HEK293 (cell line): ENCODE results near the gene RUNX1.

Experiments
- CTCF ChIA-PET: fragments of 350-600 bp; formaldehyde crosslinking; extraction: SDS; loops from one replicate; lab custom pipeline; 2021; ENCODE audit warnings: antibody characterized with exemption; lab: Yijun Ruan, JAX
- POLR2A ChIA-PET: fragments of 300-600 bp; formaldehyde crosslinking; extraction: SDS; loops from one replicate; lab custom pipeline; 2020; ENCODE audit warnings: antibody characterized with exemption, inconsistent platforms; lab: Yijun Ruan, JAX
- H3K27ac ChIP-seq: fragments of 200-500 bp; sonication (Bioruptor generic); 2 replicates; pipeline ENCODE4 v1.5.1; 2014; ENCODE audit warnings: low read depth, low read length, control low read depth, inconsistent platforms; ENCODE audit errors: extremely low read depth
- H3K36me3 ChIP-seq, 2 experiments: fragments of 200-500 bp in 1 of 2; sonication (Bioruptor generic) in 1 of 2; 1 replicate in 1 of 2; 2 replicates in 1 of 2; pipeline ENCODE4 v1.5.1; 2014 to 2017; ENCODE audit warnings: inconsistent platforms in 2 of 2, low read length in 2 of 2; ENCODE audit not compliant: control insufficient read depth in 2 of 2, insufficient read depth in 1 of 2
- H3K4me1 ChIP-seq: fragments of 200-500 bp; sonication (Bioruptor generic); 2 replicates; pipeline ENCODE4 v1.5.1; 2014; ENCODE audit warnings: mild to moderate bottlenecking, low read length, inconsistent platforms; ENCODE audit not compliant: control insufficient read depth, insufficient read depth
- H3K4me3 ChIP-seq: 2 replicates; pipeline ENCODE4 v1.5.1; 2011; ENCODE audit warnings: low read depth, mild to moderate bottlenecking, control low read depth, low read length, moderate library complexity
- H3K9me3 ChIP-seq: fragments of 200-500 bp; sonication (Bioruptor generic); 2 replicates; pipeline ENCODE4 v1.5.1; 2014; ENCODE audit warnings: low read depth, low read length, inconsistent platforms; ENCODE audit not compliant: control insufficient read depth, insufficient read depth
- GLI2 ChIP-seq: fragments of 450-650 bp; formaldehyde crosslinking; IDR thresholded peaks from 2 replicates; pipeline ENCODE4; 2017; ENCODE audit warnings: missing biosample characterization, missing genetic modification characterization, low read depth, borderline replicate concordance
- GLI4 ChIP-seq: fragments of 450-650 bp; formaldehyde crosslinking; IDR thresholded peaks from 2 replicates; pipeline ENCODE4 v1.5.1; 2016; ENCODE audit warnings: missing biosample characterization, missing genetic modification characterization
- YY1 ChIP-seq: fragments of 450-650 bp; formaldehyde crosslinking; IDR thresholded peaks from 2 replicates; pipeline ENCODE4 v1.5.1; 2018; ENCODE audit warnings: missing biosample characterization, missing genetic modification characterization
- ZBTB1 ChIP-seq: fragments of 450-650 bp; formaldehyde crosslinking; IDR thresholded peaks from 2 replicates; pipeline ENCODE4 v1.5.1; 2016; ENCODE audit warnings: missing biosample characterization, missing genetic modification characterization
- ZNF146 ChIP-seq: fragments of 450-650 bp; formaldehyde crosslinking; IDR thresholded peaks from 2 replicates; pipeline ENCODE4 v1.5.1; 2016; ENCODE audit warnings: missing biosample characterization, missing genetic modification characterization
- ZNF214 ChIP-seq: fragments of 450-650 bp; formaldehyde crosslinking; IDR thresholded peaks from 2 replicates; pipeline ENCODE4 v1.5.1; 2017; ENCODE audit warnings: missing biosample characterization, mild to moderate bottlenecking, missing genetic modification characterization, borderline replicate concordance
- ZNF221 ChIP-seq: fragments of 450-650 bp; formaldehyde crosslinking; IDR thresholded peaks from 2 replicates; pipeline ENCODE4 v1.5.1; 2017; ENCODE audit warnings: missing biosample characterization, missing genetic modification characterization, borderline replicate concordance
- ZNF350 ChIP-seq: fragments of 450-650 bp; formaldehyde crosslinking; IDR thresholded peaks from 2 replicates; pipeline ENCODE4 v1.5.0; 2017; ENCODE audit warnings: missing biosample characterization, mild to moderate bottlenecking, missing genetic modification characterization
- ZNF555 ChIP-seq: fragments of 450-650 bp; formaldehyde crosslinking; conservative IDR thresholded peaks from 2 replicates; pipeline ENCODE4 v1.5.1; 2017; ENCODE audit warnings: missing biosample characterization, mild to moderate bottlenecking, missing genetic modification characterization, inconsistent platforms
- ZNF596 ChIP-seq: fragments of 450-650 bp; IDR thresholded peaks from 2 replicates; pipeline ENCODE4 v1.5.0; 2018; ENCODE audit warnings: missing biosample characterization, mild to moderate bottlenecking, missing genetic modification characterization, moderate library complexity
- TF ChIP-seq, protein P1 (sequence below): fragments of 450-650 bp; formaldehyde crosslinking; IDR thresholded peaks from 2 replicates; pipeline ENCODE4 v1.5.1; 2016; ENCODE audit warnings: missing biosample characterization, missing genetic modification characterization, borderline replicate concordance
- TF ChIP-seq, protein P2 (sequence below): fragments of 450-650 bp; formaldehyde crosslinking; IDR thresholded peaks from 2 replicates; pipeline ENCODE4 v1.5.1; 2016; ENCODE audit warnings: missing biosample characterization, missing genetic modification characterization, low read depth
- TF ChIP-seq, protein P3 (sequence below): fragments of 450-650 bp; formaldehyde crosslinking; IDR thresholded peaks from 2 replicates; pipeline ENCODE4 v1.5.1; 2017; ENCODE audit warnings: missing biosample characterization, missing genetic modification characterization
- TF ChIP-seq, protein P4 (sequence below): fragments of 450-650 bp; formaldehyde crosslinking; IDR thresholded peaks from 2 replicates; pipeline ENCODE4 v1.5.1; 2016; ENCODE audit warnings: missing biosample characterization, missing genetic modification characterization, low read depth

RUNX1 gene

DNA sequence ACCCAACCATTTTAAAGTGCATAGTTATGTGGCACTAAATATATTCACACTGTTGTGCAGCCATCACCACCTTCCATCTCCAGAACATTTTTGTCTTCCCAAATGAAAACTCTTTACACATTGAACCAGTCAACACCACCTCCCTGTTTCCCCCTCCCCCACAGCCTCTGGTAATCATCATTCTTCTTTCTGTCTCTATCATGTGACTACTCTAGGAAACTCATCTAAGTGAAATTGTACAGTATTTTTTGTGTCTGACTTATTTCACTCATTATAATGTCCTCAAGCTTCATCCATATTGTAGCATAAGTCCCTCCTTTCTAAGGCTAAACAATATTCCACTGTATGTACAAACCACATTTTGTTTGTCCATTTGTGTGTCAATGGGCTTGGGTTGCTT lies 128.0 kb downstream of the RUNX1 start (continued):
- TF ChIP-seq, protein P1, sequence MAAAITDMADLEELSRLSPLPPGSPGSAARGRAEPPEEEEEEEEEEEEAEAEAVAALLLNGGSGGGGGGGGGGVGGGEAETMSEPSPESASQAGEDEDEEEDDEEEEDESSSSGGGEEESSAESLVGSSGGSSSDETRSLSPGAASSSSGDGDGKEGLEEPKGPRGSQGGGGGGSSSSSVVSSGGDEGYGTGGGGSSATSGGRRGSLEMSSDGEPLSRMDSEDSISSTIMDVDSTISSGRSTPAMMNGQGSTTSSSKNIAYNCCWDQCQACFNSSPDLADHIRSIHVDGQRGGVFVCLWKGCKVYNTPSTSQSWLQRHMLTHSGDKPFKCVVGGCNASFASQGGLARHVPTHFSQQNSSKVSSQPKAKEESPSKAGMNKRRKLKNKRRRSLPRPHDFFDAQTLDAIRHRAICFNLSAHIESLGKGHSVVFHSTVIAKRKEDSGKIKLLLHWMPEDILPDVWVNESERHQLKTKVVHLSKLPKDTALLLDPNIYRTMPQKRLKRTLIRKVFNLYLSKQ (tag by site-specific recombination), result no peak
- TF ChIP-seq ZNF214, result no peak
- TF ChIP-seq YY1 (tag by site-specific recombination), result no peak
- TF ChIP-seq GLI2, result no peak
- TF ChIP-seq ZNF350 (tag by site-specific recombination), result no peak
- no peak for TF ChIP-seq ZNF596 (tag by site-specific recombination)
- TF ChIP-seq, all 188 proteins: peak for 0

GRCh38 chr21:34919406-34919805 lies 129.7 kb downstream of the RUNX1 start:
- Histone ChIP-seq H3K4me3 (no peak overlapping the region), H3K9me3 (no peaks in the 10 kb centered on the region), H3K4me1 (no peaks in the 10 kb centered on the region), H3K27ac (no peak overlapping the region), H3K36me3 (no peaks in the 10 kb centered on the region)
- no peak for TF ChIP-seq ZNF146 (tag by site-specific recombination)
- TF ChIP-seq ZBTB1 (tag by site-specific recombination), result no peak
- TF ChIP-seq ZNF555, result no peak
- TF ChIP-seq, protein P2, sequence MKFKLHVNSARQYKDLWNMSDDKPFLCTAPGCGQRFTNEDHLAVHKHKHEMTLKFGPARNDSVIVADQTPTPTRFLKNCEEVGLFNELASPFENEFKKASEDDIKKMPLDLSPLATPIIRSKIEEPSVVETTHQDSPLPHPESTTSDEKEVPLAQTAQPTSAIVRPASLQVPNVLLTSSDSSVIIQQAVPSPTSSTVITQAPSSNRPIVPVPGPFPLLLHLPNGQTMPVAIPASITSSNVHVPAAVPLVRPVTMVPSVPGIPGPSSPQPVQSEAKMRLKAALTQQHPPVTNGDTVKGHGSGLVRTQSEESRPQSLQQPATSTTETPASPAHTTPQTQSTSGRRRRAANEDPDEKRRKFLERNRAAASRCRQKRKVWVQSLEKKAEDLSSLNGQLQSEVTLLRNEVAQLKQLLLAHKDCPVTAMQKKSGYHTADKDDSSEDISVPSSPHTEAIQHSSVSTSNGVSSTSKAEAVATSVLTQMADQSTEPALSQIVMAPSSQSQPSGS (tag by site-specific recombination), result no peak
- no peak for TF ChIP-seq ZNF221 (tag by site-specific recombination)
- POLR2A ChIA-PET, result no interaction called here
- CTCF ChIA-PET, result interaction anchor here (1.0 kb wide), 1 partner anchor 19 kb away, joined by 3 read pairs; no protein-coding TSS in a partner anchor

GRCh38 chr21:34916446-34916845 lies 132.7 kb downstream of the RUNX1 start:
- no peaks in the 10 kb centered on the region for H3K4me1 ChIP-seq
- no peaks in the 10 kb centered on the region for H3K9me3 ChIP-seq
- ChIA-PET POLR2A (no interaction called here), CTCF (no interaction called here)
- no peak overlapping the region for H3K4me3 ChIP-seq
- no peaks in the 10 kb centered on the region for H3K36me3 ChIP-seq
- TF ChIP-seq, protein P3, sequence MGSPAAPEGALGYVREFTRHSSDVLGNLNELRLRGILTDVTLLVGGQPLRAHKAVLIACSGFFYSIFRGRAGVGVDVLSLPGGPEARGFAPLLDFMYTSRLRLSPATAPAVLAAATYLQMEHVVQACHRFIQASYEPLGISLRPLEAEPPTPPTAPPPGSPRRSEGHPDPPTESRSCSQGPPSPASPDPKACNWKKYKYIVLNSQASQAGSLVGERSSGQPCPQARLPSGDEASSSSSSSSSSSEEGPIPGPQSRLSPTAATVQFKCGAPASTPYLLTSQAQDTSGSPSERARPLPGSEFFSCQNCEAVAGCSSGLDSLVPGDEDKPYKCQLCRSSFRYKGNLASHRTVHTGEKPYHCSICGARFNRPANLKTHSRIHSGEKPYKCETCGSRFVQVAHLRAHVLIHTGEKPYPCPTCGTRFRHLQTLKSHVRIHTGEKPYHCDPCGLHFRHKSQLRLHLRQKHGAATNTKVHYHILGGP, result no peak
- TF ChIP-seq, protein P4, sequence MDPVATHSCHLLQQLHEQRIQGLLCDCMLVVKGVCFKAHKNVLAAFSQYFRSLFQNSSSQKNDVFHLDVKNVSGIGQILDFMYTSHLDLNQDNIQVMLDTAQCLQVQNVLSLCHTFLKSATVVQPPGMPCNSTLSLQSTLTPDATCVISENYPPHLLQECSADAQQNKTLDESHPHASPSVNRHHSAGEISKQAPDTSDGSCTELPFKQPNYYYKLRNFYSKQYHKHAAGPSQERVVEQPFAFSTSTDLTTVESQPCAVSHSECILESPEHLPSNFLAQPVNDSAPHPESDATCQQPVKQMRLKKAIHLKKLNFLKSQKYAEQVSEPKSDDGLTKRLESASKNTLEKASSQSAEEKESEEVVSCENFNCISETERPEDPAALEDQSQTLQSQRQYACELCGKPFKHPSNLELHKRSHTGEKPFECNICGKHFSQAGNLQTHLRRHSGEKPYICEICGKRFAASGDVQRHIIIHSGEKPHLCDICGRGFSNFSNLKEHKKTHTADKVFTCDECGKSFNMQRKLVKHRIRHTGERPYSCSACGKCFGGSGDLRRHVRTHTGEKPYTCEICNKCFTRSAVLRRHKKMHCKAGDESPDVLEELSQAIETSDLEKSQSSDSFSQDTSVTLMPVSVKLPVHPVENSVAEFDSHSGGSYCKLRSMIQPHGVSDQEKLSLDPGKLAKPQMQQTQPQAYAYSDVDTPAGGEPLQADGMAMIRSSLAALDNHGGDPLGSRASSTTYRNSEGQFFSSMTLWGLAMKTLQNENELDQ, result peak; percentile 93
- H3K27ac ChIP-seq, result no peak overlapping the region

DNA sequence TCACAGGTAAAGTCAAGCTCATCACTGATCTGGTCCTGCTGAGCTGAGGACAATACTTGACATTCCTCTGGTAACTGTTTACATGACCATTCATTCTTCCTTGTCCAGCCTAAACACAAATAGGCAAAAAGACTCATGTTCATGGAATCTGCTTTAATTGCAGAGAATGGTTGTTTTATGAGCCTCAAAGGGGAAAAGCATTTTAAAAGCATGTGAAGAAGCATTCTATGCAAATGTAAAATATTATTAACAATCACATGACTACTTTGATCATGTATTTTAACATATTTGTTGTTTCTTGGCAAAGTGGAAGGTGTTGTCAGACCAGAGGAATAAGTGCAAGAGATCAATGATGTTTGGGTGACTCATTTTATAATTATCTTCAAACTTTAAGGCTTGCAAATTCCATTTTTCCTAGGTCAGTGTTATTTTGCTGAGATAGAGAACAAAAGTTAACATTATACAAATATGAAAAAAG lies 133.7 kb downstream of the RUNX1 start:
- ChIA-PET POLR2A (no interaction called here), CTCF (interaction anchor here (1.4 kb wide), 1 partner anchor 21 kb away, joined by 3 read pairs; no protein-coding TSS in a partner anchor)
- H3K36me3 ChIP-seq, result no peaks in the 10 kb centered on the region
- no peak for TF ChIP-seq GLI4 (tag by site-specific recombination)
- H3K4me3 ChIP-seq, result no peak overlapping the region
- no peaks in the 10 kb centered on the region for H3K9me3 ChIP-seq
- no peak overlapping the region for H3K27ac ChIP-seq
- no peaks in the 10 kb centered on the region for H3K4me1 ChIP-seq
